ENCODE results near the gene GPR89B. TPM values are rescaled to one million over a fixed set of nuclear protein-coding genes. Genes with fewer than 3 reads are reported as not detected.
"Not testable (repeated sequence)": the region's sequence is repeated elsewhere in the genome, so short reads cannot be mapped to it uniquely, and the experiment has no call there.

The GPR89B gene
- total RNA-seq, 4 donors from 2014 or later = 14.2 to 22.4 (median 18.7) TPM

DNA sequence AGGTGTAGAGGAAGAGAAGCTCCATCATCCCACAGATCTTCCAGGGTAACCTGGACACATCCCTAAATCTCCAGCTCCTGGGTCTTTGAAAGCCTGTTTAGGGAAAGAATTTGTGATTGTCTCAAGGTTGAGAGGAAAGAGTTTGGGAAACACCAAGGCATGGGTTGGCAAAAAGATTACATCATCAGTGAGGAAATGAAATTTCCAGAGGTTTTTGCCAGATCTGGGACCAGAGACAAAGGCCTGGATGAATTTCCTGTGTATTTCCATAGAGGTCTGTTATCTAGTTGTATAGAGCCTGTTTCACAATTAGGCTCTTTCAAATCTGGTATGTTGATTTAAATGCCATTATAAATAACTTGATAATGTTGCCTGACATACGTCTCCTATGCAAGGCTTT is 82.3 kb downstream of the GPR89B start:
- H3K4me3 ChIP-seq = no peak overlapping the region
- no peak for DNase-seq
- intact Hi-C loops (cut with DNase I) = no loop called here
- H3K27ac ChIP-seq = no peak overlapping the region
- no peak for TF ChIP-seq CTCF (IDR thresholded peaks at IDR 0.05)
- TF ChIP-seq POLR2A (IDR thresholded peaks at IDR 0.05) = no peak
- H3K36me3 ChIP-seq = no peaks in the 10 kb centered on the region
- WGBS, 2 donors = 82 to 88% methylated on average over 1 of the region's 1 CpG
- H3K27me3 ChIP-seq = peaks cover 0 to 42% (median 0%) of the 10 kb centered on the region in 4 donors
- peaks cover 0 to 7% (median 0%) of the 10 kb centered on the region in 3 donors for H3K4me1 ChIP-seq
- no peaks in the 10 kb centered on the region for H3K9me3 ChIP-seq

DNA sequence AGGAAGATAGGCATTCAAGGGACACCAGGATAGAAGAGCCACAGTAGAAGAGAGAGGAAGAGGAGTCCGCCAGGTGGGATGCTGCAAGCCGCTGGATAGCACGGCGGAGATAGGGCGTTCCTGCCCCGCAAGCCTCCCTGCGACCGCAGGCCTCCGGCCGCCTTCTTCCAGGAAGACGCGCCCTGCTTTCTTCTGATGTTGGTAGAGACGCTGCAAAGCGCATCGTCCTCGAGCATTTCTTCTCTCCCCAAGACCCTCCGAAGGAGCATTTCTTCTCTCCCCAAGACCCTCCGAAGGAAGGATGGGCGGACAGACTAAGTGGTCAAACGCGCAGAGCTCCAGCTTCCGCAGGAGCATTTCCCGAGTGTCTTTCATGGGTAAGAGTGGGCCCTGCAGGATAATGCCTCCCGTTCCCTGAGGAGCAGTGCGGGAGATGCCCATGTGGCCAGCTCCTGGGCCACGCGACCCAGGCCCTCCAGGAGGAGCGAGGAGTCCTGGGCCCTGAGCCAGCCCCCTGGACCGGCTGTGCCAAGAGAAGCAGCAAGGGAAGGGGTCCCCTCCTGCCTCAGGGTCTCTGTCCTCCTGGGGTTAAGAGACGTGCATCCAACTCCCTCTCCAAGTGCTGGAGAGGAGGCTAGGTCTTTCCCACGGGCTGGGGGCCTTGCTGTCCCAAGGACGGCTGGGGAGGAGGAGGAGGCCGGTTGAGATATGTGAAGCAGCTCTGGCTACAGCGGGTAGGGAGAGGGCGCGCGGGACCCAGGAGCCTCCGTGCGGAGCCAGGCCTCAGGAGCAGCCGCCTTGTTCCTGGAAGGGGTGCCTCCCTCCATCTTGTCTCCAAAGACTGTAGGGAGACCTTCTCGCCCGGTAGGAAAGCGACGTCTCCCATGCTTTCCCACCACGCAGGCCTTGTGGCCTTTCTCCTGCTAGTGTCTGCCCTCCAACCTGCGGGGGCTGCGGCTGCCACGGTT is 85.2 kb downstream of the GPR89B start:
- intact Hi-C loops (cut with DNase I); H3K36me3 ChIP-seq; H3K9me3 ChIP-seq; DNase-seq; H3K4me3 ChIP-seq; H3K4me1 ChIP-seq; H3K27ac ChIP-seq: not testable (repeated sequence)
- H3K27me3 ChIP-seq = peaks cover 0 to 42% (median 0%) of the 10 kb centered on the region in 4 donors
- 62 to 77% methylated on average over 21 to 22 of the region's 48 CpGs for WGBS, 2 donors

GRCh38 chr1:148014289-148015200 is 86.3 kb downstream of the GPR89B start:
- DNase-seq; intact Hi-C loops (cut with DNase I): not testable (repeated sequence)
- peaks cover 0 to 42% (median 0%) of the 10 kb centered on the region in 4 donors for H3K27me3 ChIP-seq

GRCh38 chr1:148024918-148025317 is 96.7 kb downstream of the GPR89B start:
- intact Hi-C loops (cut with DNase I); H3K36me3 ChIP-seq; H3K4me1 ChIP-seq; H3K27ac ChIP-seq; H3K9me3 ChIP-seq; DNase-seq; H3K27me3 ChIP-seq; H3K4me3 ChIP-seq: not testable (repeated sequence)
- WGBS, 2 donors = 84 to 90% methylated on average over 5 of the region's 5 CpGs

More at GRCh38 chr1:148014289-148015200, 86.3 kb downstream of the GPR89B start:
- WGBS, 2 donors = 0% methylated on average over 9 of the region's 58 CpGs; no CpG with 5 or more reads in 1 of the 2 donors
- H3K4me3 ChIP-seq = peak overlapping the region in 3 of 4 donors; percentile 36 to 55 (median 37)
- not testable (repeated sequence) for H3K4me1 ChIP-seq, H3K36me3 ChIP-seq, H3K27ac ChIP-seq, H3K9me3 ChIP-seq

DNA sequence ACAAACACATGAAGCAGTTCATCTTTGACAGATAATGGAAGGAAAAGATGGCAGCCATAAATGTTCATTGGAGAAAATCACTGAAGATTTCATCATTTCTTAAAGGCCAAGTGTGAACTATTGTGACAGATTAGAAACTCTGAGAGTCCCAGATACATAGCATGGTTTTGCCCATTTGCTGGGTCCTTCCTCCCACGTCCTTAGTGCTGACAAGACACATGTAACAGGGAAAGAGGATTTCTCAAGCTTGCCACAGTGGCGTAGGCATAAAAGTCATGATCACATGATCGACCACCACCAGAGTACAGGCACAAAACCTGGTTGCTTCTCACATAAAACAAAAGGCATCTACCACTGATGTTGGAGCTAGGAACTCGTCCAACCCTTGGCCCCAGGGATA is 98.8 kb downstream of the GPR89B start:
- H3K36me3 ChIP-seq; DNase-seq; intact Hi-C loops (cut with DNase I): not testable (repeated sequence)

GRCh38 chr1:148032247-148032646 is 104.0 kb downstream of the GPR89B start:
- 52 to 53% methylated on average over 3 of the region's 3 CpGs for WGBS, 2 donors
- H3K4me1 ChIP-seq; H3K27me3 ChIP-seq; H3K27ac ChIP-seq; H3K36me3 ChIP-seq; H3K9me3 ChIP-seq; H3K4me3 ChIP-seq; DNase-seq; intact Hi-C loops (cut with DNase I): not testable (repeated sequence)

More for the DNA sequence above, 98.8 kb downstream of the GPR89B start:
- H3K4me1 ChIP-seq, H3K4me3 ChIP-seq, H3K9me3 ChIP-seq, H3K27ac ChIP-seq, H3K27me3 ChIP-seq: not testable (repeated sequence)
- no CpG with 5 or more reads among the region's 4 CpGs for WGBS, 2 donors

DNA sequence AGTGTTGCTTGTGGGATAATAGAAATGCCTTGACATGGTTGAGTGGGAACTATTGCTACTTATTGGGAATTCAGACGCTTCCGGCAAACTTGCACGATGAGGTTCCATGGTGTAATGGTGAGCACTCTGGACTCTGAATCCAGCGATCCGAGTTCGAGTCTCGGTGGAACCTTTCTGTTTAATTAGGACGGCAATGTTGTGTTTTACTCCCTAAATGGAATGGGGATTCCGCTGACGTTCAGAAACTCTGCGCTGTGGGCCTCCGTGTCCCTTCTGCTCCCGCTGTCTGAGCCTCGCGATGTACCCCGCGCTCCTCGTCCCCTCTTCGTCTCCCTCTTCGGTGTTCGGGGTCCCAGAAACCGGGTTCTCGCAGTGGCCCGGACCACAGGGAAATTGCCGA is 104.5 kb downstream of the GPR89B start:
- no CpG with 5 or more reads among the region's 25 CpGs for WGBS, 2 donors
- H3K4me1 ChIP-seq; DNase-seq; H3K36me3 ChIP-seq; H3K9me3 ChIP-seq; H3K27me3 ChIP-seq; intact Hi-C loops (cut with DNase I); H3K27ac ChIP-seq: not testable (repeated sequence)
- H3K4me3 ChIP-seq = peak overlapping the region in 1 of 4 donors; percentile 25

DNA sequence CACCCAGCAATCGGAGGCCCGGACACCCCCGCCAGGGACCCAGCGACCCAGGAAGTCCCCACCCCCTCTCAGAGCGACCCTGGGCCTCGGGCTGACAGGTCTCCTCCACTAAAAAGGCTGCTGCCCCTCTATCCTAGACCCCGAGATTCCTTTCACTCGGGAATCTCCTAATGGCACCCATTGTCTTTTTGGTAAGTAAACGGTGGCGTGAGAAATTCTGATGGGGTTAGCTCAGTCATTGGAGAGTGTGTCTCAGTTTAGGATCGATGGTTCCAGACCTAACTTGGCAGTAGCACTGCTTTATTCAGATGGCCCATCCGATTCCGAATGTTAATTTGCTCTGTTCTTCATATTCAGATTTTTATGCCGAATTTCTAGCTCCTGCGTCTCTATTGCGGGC is 104.9 kb downstream of the GPR89B start:
- H3K36me3 ChIP-seq; intact Hi-C loops (cut with DNase I); H3K27ac ChIP-seq; H3K27me3 ChIP-seq; H3K4me1 ChIP-seq; H3K9me3 ChIP-seq; DNase-seq: not testable (repeated sequence)
- WGBS, 2 donors = 0 to 23% methylated on average over 2 to 7 of the region's 16 CpGs
- peak overlapping the region in 3 of 4 donors; percentile 25 to 35 (median 29) for H3K4me3 ChIP-seq

- not testable (repeated sequence) for H3K27me3 ChIP-seq
- Histone ChIP-seq H3K27ac (peak overlapping the region in 3 of 4 donors; percentile 75 to 86 (median 82)), H3K4me3 (peak overlapping the region; percentile 25 to 60 (median 47))
Measured at GRCh38 chr1:148037850-148038461, 109.7 kb downstream of the GPR89B start.

More at GRCh38 chr1:148037850-148038461, 109.7 kb downstream of the GPR89B start:
- H3K9me3 ChIP-seq; intact Hi-C loops (cut with DNase I); H3K4me1 ChIP-seq; H3K36me3 ChIP-seq; DNase-seq: not testable (repeated sequence)
- WGBS, 2 donors = 3% methylated on average over 5 of the region's 21 CpGs; no CpG with 5 or more reads in 1 of the 2 donors

Measured in esophagus squamous epithelium (tissue), 5 donors.